H1 (cell line): Measurements from ENCODE around the gene LNPEP. TPM values are rescaled to one million over a fixed set of nuclear protein-coding genes. Genes with fewer than 3 reads are reported as not detected.

Experiments used
- CTCF ChIA-PET: fragments of 300-600 bp; sonication (Branson Sonifier 250); formaldehyde crosslinking; loops from one replicate; lab custom pipeline; 2021; ENCODE audit not compliant: partially characterized antibody; lab: Charles Lee
- POLR2A ChIA-PET: fragments of 300-600 bp; sonication (Branson Sonifier 250); formaldehyde crosslinking; loops from one replicate; lab custom pipeline; 2021; ENCODE audit warnings: inconsistent platforms; ENCODE audit not compliant: partially characterized antibody; lab: Charles Lee
- DNase-seq, 2 experiments: peaks; one replicate each; pipeline versions ENCODE4 v3.0.0 to v3.0.0-alpha.2; 2010 to 2022; ENCODE audit warnings: low spot score in 2 of 2, low read depth in 1 of 2, mixed read lengths in 1 of 2
- FAIRE-seq: peaks from 2 replicates; lab custom pipeline; 2011; peaks lifted over from hg19 to GRCh38; lab: Jason Lieb, UNC
- H2AFZ ChIP-seq: 2 replicates; pipeline ENCODE4 v1.8.1; 2012; ENCODE audit warnings: low read length, inconsistent platforms
- H2AK5ac ChIP-seq: 2 replicates; pipeline ENCODE4 v1.6.1; 2013; ENCODE audit warnings: low read depth, low read length
- H2BK120ac ChIP-seq: replicated peaks from 2 replicates; pipeline ENCODE3; 2013; ENCODE audit warnings: low read depth, low read length, inconsistent platforms
- H2BK12ac ChIP-seq: 2 replicates; pipeline ENCODE4 v1.6.1; 2013; ENCODE audit warnings: low read depth, low read length
- H2BK15ac ChIP-seq: 2 replicates; pipeline ENCODE4 v1.6.1; 2013; ENCODE audit warnings: low read length
- H2BK20ac ChIP-seq: 2 replicates; pipeline ENCODE4 v1.6.1; 2013; ENCODE audit warnings: low read length
- H2BK5ac ChIP-seq: 2 replicates; pipeline ENCODE4 v1.6.1; 2013; ENCODE audit warnings: low read depth, low read length
- H3K14ac ChIP-seq: 2 replicates; pipeline ENCODE4 v1.6.1; 2013; ENCODE audit warnings: inconsistent platforms; ENCODE audit not compliant: insufficient read length
- H3K18ac ChIP-seq: 2 replicates; pipeline ENCODE4 v1.6.1; 2013; ENCODE audit warnings: low read length; ENCODE audit errors: extremely low read depth
- H3K23ac ChIP-seq: 2 replicates; pipeline ENCODE4 v1.6.1; 2013; ENCODE audit warnings: inconsistent platforms; ENCODE audit not compliant: insufficient read length
- H3K23me2 ChIP-seq: 2 replicates; pipeline ENCODE4 v1.6.1; 2013; ENCODE audit warnings: low read depth, low read length
- H3K27ac ChIP-seq: 2 replicates; pipeline ENCODE4 v1.6.1; 2011; ENCODE audit warnings: low read depth, low read length, inconsistent platforms
- H3K27me3 ChIP-seq, 4 experiments: replicated peaks in 1 of 4; 1 replicate in 1 of 4; 2 replicates in 3 of 4; pipeline versions ENCODE4 v1.6.1 to v1.8.1; 2011 to 2013; ENCODE audit warnings: low read length in 3 of 4, mild to moderate bottlenecking in 3 of 4, inconsistent platforms in 2 of 4, mixed read lengths in 2 of 4, moderate library complexity in 1 of 4; ENCODE audit not compliant: control insufficient read depth in 3 of 4, insufficient read depth in 3 of 4; ENCODE audit errors: extremely low read depth in 1 of 4
- H3K36me3 ChIP-seq, 4 experiments: 2 replicates each; pipeline versions ENCODE4 v1.6.1 to v1.8.1; 2011 to 2013; ENCODE audit warnings: mild to moderate bottlenecking in 4 of 4, low read length in 3 of 4, moderate library complexity in 2 of 4, control low read depth in 1 of 4, inconsistent platforms in 1 of 4; ENCODE audit not compliant: insufficient read depth in 4 of 4, control insufficient read depth in 2 of 4
- H3K4ac ChIP-seq: replicated peaks from 2 replicates; pipeline ENCODE3; 2013; ENCODE audit warnings: low read length, low read depth, mixed read lengths, inconsistent platforms; ENCODE audit not compliant: insufficient read length
- H3K4me1 ChIP-seq, 4 experiments: replicated peaks in 1 of 4; 1 replicate in 1 of 4; 2 replicates in 3 of 4; pipeline versions ENCODE4 v1.6.1 to v1.8.1; 2011 to 2013; ENCODE audit warnings: low read length in 3 of 4, inconsistent platforms in 2 of 4, mixed read lengths in 1 of 4; ENCODE audit not compliant: insufficient read depth in 4 of 4, control insufficient read depth in 3 of 4
- H3K4me2 ChIP-seq, 2 experiments: 2 replicates each; pipeline versions ENCODE4 v1.6.1 to v1.8.1; 2011 to 2013; ENCODE audit warnings: low read depth in 2 of 2, low read length in 2 of 2, control low read depth in 1 of 2, inconsistent platforms in 1 of 2, mild to moderate bottlenecking in 1 of 2; ENCODE audit not compliant: insufficient read depth in 1 of 2
- H3K4me3 ChIP-seq, 4 experiments: fragments of 200-600, 300-600 bp in 1 of 4; sonication (generic), shearing (Covaris generic), sonication (Bioruptor Twin) in 1 of 4; 2 replicates each; pipeline versions ENCODE4 v1.5.1 to v1.8.1; 2011 to 2016; ENCODE audit warnings: low read length in 4 of 4, low read depth in 3 of 4, control low read depth in 2 of 4, inconsistent platforms in 2 of 4, mild to moderate bottlenecking in 2 of 4, mixed read lengths in 1 of 4, moderate library complexity in 1 of 4; ENCODE audit not compliant: insufficient read depth in 2 of 4; ENCODE audit errors: extremely low read depth in 1 of 4
- H3K56ac ChIP-seq: replicated peaks from 2 replicates; pipeline ENCODE3; 2013; ENCODE audit warnings: low read depth, mild to moderate bottlenecking, mixed read lengths, low read length, inconsistent platforms; ENCODE audit not compliant: insufficient read length
- H3K79me1 ChIP-seq: 2 replicates; pipeline ENCODE4 v1.6.1; 2013; ENCODE audit warnings: low read depth, low read length, control low read depth
- H3K79me2 ChIP-seq, 2 experiments: 2 replicates each; pipeline versions ENCODE4 v1.6.1 to v1.8.1; 2012 to 2013; ENCODE audit warnings: low read length in 2 of 2, mild to moderate bottlenecking in 2 of 2, inconsistent platforms in 1 of 2; ENCODE audit not compliant: insufficient read depth in 2 of 2, control insufficient read depth in 1 of 2
- H3K9ac ChIP-seq, 4 experiments: replicated peaks in 1 of 4; 1 replicate in 1 of 4; 2 replicates in 3 of 4; pipeline versions ENCODE4 v1.6.1 to v1.8.1; 2011 to 2013; ENCODE audit warnings: low read depth in 3 of 4, low read length in 3 of 4, control low read depth in 2 of 4, mild to moderate bottlenecking in 2 of 4, moderate library complexity in 2 of 4, inconsistent platforms in 1 of 4; ENCODE audit errors: extremely low read depth in 1 of 4
- H3K9me3 ChIP-seq, 2 experiments: 2 replicates each; pipeline versions ENCODE4 v1.6.1 to v1.8.1; 2012 to 2013; ENCODE audit warnings: mild to moderate bottlenecking in 2 of 2, moderate library complexity in 2 of 2, control low read depth in 1 of 2, inconsistent platforms in 1 of 2, low read depth in 1 of 2, low read length in 1 of 2, mixed read lengths in 1 of 2; ENCODE audit not compliant: insufficient read depth in 2 of 2
- H4K20me1 ChIP-seq, 2 experiments: replicated peaks in 1 of 2; 2 replicates each; pipeline versions ENCODE3 to v1.8.1; 2011 to 2013; ENCODE audit warnings: inconsistent platforms in 2 of 2, low read length in 2 of 2, mild to moderate bottlenecking in 1 of 2; ENCODE audit not compliant: insufficient read depth in 2 of 2, control insufficient read depth in 1 of 2
- H4K5ac ChIP-seq: 2 replicates; pipeline ENCODE4 v1.6.1; 2013; ENCODE audit warnings: low read length, low read depth, mixed read lengths, inconsistent platforms; ENCODE audit not compliant: insufficient read length
- H4K8ac ChIP-seq: 2 replicates; pipeline ENCODE4 v1.8.0; 2013; ENCODE audit warnings: mild to moderate bottlenecking, moderate library complexity, low read length, inconsistent platforms; ENCODE audit not compliant: insufficient read depth; ENCODE audit errors: extremely low read depth
- H4K91ac ChIP-seq: replicated peaks from 2 replicates; pipeline ENCODE3; 2013; ENCODE audit warnings: low read length, mixed read lengths, inconsistent platforms; ENCODE audit not compliant: insufficient read length
- EP300 ChIP-seq, 2 experiments: IDR thresholded peaks; 1 replicate in 1 of 2; 2 replicates in 1 of 2; pipeline ENCODE4 v1.6.1; 2011 to 2012; ENCODE audit warnings: low read depth in 2 of 2, low read length in 2 of 2, mild to moderate bottlenecking in 2 of 2, borderline replicate concordance in 1 of 2, inconsistent platforms in 1 of 2, moderate library complexity in 1 of 2
- WGBS, 2 experiments: shearing (Covaris generic) in 1 of 2; methylation state at CpG; one replicate each; pipeline versions ENCODE4 v1.1.6 to v1.1.7; 2013 to 2015; ENCODE audit warnings: low lambda C conversion rate in 2 of 2, mixed read lengths in 2 of 2, inconsistent platforms in 1 of 2, low coverage in 1 of 2, missing lambda C conversion rate in 1 of 2; ENCODE audit not compliant: insufficient replicate concordance in 2 of 2, insufficient coverage in 1 of 2, insufficient read length in 1 of 2; ENCODE audit errors: extremely low coverage in 1 of 2, missing lambda C conversion rate in 1 of 2; 5-methylcytosine and 5-hydroxymethylcytosine counted together
- polyA plus RNA-seq, 7 experiments: library from polyadenylated mRNA; depleted of rRNA in 3 of 7; stranded (reverse) in 5 of 7; unstranded in 2 of 7; fragments of >200 nt in 5 of 7; fragments of 200-250 nt in 2 of 7; gene quantifications; 1 replicate in 5 of 7; 2 replicates in 1 of 7; 4 replicates in 1 of 7; pipeline versions ENCODE4 v1.2.1 to v1.2.3, GENCODE V29; 2011 to 2013; ENCODE audit warnings: missing spikeins in 2 of 7, mixed read lengths in 2 of 7
- total RNA-seq: library from RNA; stranded (reverse); fragmentation: NEBNext Ultra II Directional; extraction: Animal tissue kit (Norgen Biotek cat#: 25700); gene quantifications from 2 replicates; pipeline ENCODE4 v1.2.1, GENCODE V29; 2021

LNPEP gene
- total and polyA plus RNA-seq, 2 of the 8 experiments (the other 6 are each of a cell fraction or from before 2014, with no cell fraction given), result 1.8 to 4.5 TPM

GRCh38 chr5:96952118-96952750, 16.4 kb downstream of the LNPEP start:
- H3K9ac ChIP-seq, result no peak overlapping the region
- no peaks in the 10 kb centered on the region for H3K79me1 ChIP-seq
- H3K56ac ChIP-seq, result no peak overlapping the region
- no peak for TF ChIP-seq EP300 (IDR thresholded peaks at IDR 0.05; ENCODE audit: borderline replicate concordance in 1 of 2, low read depth in 2 of 2, low read length in 2 of 2)
- peaks cover 4 to 5% of the 10 kb centered on the region in 2 experiments for H3K9me3 ChIP-seq
- H4K5ac ChIP-seq, result no peak overlapping the region
- ChIA-PET POLR2A (no interaction called here), CTCF (interaction anchor here (0.8 to 1.5 kb wide), 4 partner anchors 10 to 83 kb away, joined by 3 to 5 read pairs (median 4); no protein-coding TSS in a partner anchor)
- H3K14ac ChIP-seq, result no peak overlapping the region
- no peak overlapping the region for H3K4me3 ChIP-seq
- H3K23ac ChIP-seq, result no peak overlapping the region
- H3K4me1 ChIP-seq, result peaks cover 0 to 4% (median 0%) of the 10 kb centered on the region in 4 experiments; a peak in 3 of 7 replicates
- H4K20me1 ChIP-seq, result no peaks in the 10 kb centered on the region
- no peak overlapping the region for H2BK120ac ChIP-seq
- no peak overlapping the region for H2BK5ac ChIP-seq
- no peak overlapping the region for H2AK5ac ChIP-seq
- no peaks in the 10 kb centered on the region for H3K23me2 ChIP-seq
- H3K4ac ChIP-seq, result no peak overlapping the region
- H2AFZ ChIP-seq, result no peak overlapping the region
- no peaks in the 10 kb centered on the region for H3K27me3 ChIP-seq
- no peak overlapping the region; the same call in 1 of the 2 replicates for H3K18ac ChIP-seq
- no peak overlapping the region for H3K27ac ChIP-seq
- no peak overlapping the region for H2BK15ac ChIP-seq
- H3K36me3 ChIP-seq, result peaks cover 0 to 3% (median 1%) of the 10 kb centered on the region in 4 experiments; a peak in 1 of 8 replicates
- FAIRE-seq, result no peak
- WGBS, 2 experiments, result 92% methylated on average over 3 of the region's 3 CpGs; no CpG with 5 or more reads in 1 of the 2 experiments
- H3K4me2 ChIP-seq, result no peak overlapping the region
- no peak overlapping the region for H4K91ac ChIP-seq
- no peak overlapping the region for H4K8ac ChIP-seq
- no peak for DNase-seq
- no peaks in the 10 kb centered on the region for H3K79me2 ChIP-seq
- H2BK12ac ChIP-seq, result no peak overlapping the region
- H2BK20ac ChIP-seq, result no peak overlapping the region
